ENCODE results near the gene RNASE13.
"Not testable (repeated sequence)": the region's sequence is repeated elsewhere in the genome, so short reads cannot be mapped to it uniquely, and the experiment has no call there.

RNASE13 gene

DNA sequence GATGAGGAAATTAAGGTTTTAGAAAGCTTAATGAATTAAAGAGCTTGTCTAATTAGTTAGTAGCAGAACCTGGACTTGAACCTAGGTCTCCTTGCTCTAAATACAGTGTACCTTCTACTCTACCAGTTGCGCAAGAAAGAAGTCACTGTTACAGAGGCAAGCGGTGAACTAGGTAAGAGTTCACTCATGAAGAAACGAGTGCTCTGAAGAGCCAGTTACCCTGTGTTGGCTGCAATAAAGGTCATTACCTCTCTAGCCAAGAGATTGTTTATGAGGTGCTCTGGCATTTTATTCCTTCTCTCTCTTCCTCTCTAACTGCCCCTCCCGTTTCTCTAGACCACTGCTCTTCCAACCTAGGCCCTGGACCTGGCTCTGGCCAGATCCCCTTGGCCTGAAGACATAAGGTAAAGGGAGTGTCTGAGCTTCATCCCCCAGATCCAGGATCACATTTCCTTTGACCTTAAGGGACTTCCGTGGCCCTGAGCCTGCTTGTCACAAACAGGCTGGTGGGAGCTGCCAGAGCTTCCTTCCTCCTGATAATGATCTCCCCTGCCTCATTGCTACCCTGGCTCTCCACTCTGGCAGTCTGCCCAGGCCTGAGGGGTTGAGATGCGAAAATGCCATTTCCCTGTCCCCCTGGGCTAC, 9.5 kb upstream of the RNASE13 start:
- no peak for FAIRE-seq
- no peak for DNase-seq (ENCODE audit: extremely low spot score, insufficient read length, low read depth)

DNA sequence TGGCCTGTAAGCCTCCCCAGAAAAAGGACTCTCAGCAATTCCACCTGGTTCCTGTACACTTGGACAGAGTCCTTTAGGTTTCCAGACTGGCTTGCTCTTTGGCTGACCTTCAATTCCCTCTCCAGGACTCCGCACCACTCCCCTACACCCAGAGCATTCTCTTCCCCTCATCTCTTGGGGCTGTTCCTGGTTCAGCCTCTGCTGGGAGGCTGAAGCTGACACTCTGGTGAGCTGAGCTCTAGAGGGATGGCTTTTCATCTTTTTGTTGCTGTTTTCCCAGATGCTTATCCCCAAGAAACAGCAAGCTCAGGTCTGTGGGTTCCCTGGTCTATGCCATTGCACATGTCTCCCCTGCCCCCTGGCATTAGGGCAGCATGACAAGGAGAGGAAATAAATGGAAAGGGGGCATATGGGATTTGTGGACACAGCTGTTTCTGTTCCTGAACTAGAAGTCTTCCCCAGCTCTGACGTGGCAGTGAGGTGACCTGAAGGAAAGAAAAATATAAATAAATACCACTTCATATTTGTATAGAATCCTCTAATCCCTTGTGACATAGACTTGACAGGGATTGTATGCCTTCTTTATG, 8.9 kb upstream of the RNASE13 start:
- FAIRE-seq (no peak), DNase-seq (ENCODE audit: extremely low spot score, insufficient read length, low read depth) (no peak)

DNA sequence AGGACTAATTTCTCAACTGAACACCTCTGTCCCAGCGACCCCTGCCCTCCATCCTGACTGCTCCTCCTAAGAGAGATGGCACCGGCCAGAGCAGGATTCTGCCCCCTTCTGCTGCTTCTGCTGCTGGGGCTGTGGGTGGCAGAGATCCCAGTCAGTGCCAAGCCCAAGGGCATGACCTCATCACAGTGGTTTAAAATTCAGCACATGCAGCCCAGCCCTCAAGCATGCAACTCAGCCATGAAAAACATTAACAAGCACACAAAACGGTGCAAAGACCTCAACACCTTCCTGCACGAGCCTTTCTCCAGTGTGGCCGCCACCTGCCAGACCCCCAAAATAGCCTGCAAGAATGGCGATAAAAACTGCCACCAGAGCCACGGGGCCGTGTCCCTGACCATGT, 8.3 kb upstream of the RNASE13 start:
- DNase-seq (ENCODE audit: extremely low spot score, insufficient read length, low read depth) (no peak), FAIRE-seq (no peak)

DNA sequence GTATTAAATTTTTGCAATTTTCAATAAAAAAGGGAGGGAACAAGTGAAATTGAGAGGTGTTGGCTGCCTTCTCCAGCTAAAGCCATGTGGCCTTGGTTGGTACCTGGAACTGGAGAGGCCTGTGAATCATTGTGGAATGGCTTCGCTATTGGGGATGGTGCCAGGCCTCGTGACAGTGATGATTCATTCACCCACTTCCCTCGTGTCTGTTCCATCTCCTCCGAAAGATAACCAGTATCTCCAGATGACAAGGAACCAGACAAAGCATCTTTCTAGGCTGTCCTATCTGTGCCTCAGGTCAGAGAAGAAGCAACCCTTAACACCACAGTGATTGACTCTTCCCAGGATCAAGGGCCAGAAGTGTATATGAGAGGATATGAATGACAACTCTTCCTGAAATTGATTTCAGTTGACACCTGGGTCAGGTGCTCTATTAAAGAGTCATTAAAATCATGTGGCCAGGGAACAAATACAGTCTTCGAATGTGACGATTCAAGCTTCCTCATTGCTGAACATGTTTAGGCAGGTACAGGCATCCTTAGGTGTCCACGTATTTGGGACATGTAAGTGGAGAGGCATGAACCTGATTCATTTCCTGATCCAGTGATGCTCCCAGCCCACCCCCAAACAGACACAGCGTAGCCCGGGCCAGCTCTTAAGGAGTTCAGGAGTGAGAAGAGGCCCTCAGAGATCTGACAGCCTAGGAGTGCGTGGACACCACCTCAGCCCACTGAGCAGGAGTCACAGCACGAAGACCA, 7.2 kb upstream of the RNASE13 start, which contains the start of gene RNASE7:
Gene RNASE7 (plus strand): TSS at position 687 of the 758 bp plus-strand sequence. CDS start 631 bp downstream, outside the sequence.
- FAIRE-seq = no peak

DNA sequence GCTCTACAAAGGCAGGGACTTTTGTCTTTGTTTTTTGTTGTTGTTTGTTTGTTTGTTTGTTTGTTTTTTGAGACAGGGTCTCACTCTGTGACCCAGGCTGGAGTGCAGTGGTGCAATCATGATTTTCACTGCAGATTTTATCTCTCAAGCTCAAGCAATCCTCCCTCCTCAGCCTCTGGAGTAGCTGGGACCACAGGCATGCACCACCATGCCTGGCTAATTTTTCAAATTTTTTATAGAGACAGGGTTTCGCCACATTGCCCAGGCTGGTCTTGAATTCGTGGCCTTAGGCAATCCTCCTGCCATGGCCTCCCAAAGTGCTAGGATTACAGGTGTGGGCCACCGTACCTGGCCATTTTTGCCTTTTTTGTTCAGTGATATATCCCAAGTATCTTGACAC, 6.3 kb upstream of the RNASE13 start:
- DNase-seq (ENCODE audit: extremely low spot score, insufficient read length, low read depth); FAIRE-seq: not testable (repeated sequence)

More for the DNA sequence above, 7.2 kb upstream of the RNASE13 start, which contains the start of gene RNASE7:
- DNase-seq (ENCODE audit: extremely low spot score, insufficient read length, low read depth) = no peak

DNA sequence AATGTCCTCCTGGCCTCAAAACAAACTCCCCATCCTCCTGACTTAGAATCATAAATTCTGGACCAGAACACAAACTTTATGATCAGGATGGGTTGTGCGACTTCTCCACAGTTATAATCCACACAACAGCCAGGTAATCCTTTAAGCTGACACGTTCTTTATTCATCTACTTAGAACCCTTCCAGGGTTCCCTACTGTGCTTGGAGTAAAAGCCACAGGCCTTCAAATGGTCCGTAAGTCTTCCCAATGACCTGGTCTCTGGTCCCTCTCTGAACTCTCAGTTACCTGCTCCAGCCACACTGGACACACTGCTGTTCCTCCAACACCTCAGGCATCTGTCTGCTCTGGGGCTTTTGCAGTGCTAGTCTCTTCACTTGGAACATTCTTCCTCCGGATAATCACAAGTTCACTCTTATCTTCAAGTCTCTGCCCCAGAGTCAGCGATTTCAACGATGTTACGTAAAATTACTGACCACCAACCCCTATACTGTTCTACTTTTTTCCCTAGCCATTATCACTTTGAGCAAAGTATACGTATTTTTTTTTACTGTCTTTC, 5.8 kb upstream of the RNASE13 start:
- no peak for FAIRE-seq
- no peak for DNase-seq (ENCODE audit: extremely low spot score, insufficient read length, low read depth)

DNA sequence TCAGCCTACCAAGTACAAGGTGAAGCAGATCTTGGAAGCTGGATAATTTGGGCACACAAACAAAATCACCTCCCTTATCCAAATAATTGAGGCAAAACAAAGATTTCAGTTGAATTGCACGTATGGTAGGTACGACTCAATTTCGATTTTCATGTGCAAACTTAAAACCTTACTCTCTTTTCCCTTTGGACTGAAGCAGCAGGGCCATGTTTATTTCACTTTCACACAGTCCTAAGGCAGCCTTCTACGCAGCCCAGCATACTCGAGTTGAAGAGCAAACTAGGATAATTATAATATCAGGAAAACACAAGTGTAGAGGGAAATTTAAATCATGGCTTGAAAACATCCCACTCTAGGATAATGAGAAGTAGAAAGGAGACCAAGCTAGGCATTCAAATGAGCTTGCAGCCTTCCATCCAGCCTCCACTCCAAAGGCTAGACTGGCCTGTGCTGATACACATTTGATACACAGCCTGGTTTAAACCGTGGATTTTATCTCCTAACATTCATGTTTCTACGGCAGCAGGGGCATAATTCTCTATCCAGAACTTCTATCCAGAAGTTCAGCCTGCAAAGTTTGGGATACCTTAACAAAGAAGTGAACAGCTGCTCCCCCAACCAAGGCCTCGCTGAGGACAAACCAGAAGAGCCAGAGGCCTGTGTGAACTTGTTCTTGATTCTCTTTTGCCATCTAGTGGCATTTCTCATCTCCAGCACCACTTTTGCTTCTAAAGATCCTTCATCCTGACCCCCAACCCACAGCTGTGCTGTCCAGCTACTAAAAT, 5.2 kb upstream of the RNASE13 start:
- FAIRE-seq (no peak), DNase-seq (ENCODE audit: extremely low spot score, insufficient read length, low read depth) (no peak)

DNA sequence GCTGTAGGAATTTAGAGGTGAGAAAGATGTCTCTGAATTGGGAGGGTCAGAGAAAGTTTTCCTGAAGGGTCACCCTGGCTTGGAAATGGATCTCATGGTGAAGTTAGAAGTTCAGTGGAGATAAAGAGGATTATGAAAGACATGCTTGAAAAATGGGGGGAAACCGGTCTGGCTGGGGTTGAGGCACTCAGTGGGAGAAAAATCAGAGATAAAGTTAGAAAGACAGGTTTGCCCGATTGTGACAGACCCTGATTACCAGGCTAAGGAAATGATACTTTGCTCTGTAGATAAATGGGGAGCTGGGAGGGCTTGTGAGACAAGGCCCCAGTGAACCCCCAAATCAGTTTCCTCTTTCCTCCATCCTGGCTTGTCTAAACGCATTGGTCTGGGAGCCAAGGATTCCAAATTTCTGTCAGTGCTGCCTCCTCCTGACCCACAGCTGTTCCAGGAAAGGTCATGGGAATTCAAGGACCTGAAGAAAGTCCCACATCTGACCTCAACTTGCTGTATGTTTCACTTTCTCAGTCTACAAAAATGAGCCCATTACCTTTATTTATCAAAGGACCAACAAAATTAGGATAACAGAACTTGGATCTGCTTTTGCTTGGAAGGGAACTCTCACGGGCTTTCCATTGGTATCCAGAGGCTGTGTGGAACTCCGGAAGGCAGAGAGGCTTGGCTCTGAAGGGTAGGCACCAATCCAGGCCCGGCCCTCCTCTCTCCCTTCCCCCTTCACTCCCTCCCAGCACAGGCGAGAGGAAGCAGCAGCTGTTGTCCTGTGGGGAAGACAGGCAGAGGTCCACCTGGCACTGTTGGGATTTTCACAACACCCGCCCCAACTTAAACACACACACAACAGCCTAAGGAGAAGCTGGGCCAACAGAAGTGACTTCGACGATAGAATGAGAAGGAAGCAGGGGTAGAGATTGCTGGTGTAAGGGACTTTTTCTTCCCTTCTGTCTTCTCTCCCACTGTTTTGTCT, 4.1 kb upstream of the RNASE13 start:
- DNase-seq (ENCODE audit: extremely low spot score, insufficient read length, low read depth) (no peak), FAIRE-seq (no peak)

DNA sequence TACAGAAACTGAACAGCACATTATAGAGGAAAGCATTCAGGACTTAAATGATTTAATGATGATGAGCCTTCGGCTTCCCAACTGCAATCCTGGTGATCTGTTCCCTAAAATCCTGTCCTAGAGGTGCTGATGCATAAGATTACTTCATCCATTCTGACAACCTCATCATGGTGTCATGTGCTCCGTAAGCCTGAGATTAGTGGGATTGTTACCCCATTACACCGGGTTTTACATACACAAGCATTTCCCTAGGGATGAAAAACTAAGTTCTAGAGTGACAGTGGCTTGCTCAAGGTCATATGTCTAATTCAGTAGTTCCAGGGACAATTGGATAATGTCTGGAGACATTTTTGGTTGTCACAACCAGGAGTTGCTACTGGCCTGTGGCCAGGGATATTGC, 2.5 kb upstream of the RNASE13 start:
- FAIRE-seq (no peak), DNase-seq (ENCODE audit: extremely low spot score, insufficient read length, low read depth) (no peak)

DNA sequence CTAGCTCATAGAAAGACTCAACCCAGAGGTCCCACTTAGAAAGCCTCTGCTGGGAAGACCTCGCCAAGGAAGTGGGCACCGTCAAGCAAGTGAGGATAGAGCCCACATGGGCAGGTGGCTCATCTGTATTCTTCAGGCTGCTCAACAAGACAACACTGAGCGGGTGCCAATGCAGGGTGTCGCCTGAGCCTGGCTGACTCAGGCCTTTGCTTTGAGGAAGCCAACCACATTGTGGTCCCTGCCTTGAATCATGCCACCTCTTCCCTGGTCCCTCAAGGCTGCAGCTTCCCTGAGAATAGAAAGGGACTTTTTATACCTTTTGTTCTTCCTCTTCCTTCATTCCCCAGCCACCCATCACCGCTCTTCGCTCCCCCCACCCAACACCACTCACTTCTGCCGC, 2.1 kb upstream of the RNASE13 start:
- FAIRE-seq (no peak), DNase-seq (ENCODE audit: extremely low spot score, insufficient read length, low read depth) (no peak)

DNA sequence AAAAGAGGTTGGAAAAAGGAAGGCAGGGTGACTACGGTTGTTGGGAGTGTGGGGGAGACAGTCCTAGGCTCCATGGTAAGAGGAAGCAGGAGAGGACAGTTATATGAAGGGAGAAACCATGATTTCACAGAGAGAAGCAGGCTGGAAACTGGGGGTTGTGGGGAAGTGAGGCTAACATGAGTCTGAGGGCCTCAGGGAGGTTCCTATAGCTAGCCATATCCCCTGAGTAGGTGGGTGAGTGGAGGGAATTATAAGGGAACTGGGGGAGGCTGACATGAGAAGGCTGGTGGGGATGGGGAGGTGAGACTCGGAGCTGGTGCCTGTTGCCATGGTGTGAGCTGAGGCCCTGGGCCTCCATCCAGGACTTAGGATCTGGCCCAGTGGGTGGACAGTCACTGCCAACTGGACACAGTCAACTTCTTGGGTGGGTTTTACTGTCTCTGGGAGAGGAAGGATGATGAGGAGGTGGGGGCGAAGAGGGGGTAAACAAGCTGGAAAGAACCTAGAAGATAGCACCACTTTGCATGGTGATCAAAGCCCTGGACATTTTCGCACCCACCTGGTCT, 1.4 kb downstream of the RNASE13 start:
- no peak for DNase-seq (ENCODE audit: extremely low spot score, insufficient read length, low read depth)
- no peak for FAIRE-seq

DNA sequence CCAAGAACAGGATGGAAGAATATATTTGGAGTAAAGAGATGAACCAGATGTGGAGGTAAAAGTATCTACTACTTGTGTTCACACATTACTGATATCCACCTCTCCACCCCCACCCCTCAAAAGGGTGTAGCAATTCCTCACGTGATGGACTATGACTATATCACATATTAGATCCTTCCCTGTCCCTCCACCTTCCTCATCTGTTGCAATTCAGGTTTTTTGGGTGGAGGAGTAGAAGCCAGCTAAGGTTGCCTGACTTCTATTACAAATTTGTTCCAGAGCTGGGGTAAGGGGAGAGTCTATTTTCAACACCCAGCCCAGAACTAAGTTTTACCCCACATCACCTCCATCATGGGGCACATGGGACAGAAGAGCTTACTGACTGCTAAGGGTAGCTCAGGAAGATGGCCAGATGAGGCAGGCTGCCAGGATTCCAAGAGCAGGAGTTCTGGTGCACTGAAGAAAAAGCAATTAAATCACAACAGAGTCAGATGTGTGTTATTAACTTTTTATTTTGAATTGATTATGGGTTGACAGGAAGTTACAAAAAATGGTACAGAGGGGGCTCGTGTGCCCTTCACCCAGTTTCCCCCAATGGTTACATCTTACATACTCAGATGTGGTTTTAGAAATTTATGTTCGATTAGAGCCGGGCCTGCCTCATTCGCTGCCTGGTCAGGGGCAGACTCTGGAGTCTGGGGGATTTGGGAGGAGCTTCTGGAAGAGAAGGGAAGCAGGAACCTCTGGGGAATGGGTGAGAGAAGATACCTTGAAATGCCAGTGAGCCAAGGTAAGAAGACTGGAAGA, 2.1 kb downstream of the RNASE13 start:
- FAIRE-seq (no peak), DNase-seq (ENCODE audit: extremely low spot score, insufficient read length, low read depth) (no peak)

DNA sequence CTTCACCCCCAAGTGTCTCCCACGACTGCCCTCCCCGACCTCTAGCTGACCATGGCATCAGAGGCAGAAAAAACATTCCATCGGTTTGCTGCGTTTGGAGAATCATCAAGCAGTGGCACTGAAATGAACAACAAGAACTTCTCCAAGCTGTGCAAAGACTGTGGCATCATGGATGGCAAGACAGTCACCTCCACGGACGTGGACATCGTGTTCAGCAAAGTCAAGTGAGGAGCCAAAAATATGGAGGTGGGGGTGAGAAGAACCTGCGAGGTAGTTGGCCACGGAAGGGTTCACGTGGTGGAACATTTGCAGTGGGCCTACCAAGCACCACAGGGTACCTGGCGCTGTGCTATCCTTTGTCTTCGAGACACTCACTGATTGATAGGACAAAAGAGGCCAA, 4.1 kb downstream of the RNASE13 start:
- DNase-seq (ENCODE audit: extremely low spot score, insufficient read length, low read depth) (no peak), FAIRE-seq (no peak)

DNA sequence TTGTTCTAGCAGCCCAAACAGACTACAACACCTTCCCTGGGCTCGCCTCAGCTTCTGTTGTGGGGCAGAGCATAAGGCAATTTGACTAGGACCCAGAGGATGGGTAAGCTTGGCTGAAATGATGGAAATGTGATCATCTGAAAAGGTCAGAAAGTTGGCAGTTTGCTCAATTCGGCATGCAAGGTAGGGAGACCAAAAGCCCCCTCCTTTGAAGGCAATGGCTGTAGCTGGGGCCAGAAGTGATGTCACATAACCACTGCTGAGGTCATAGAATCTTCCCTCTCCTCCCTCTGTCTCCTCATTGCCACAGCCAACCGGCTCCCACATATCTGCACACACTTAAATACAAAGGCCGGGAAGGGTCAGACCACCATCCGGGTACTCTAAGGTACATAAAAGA, 4.7 kb downstream of the RNASE13 start, which contains the start of gene TPPP2:
Gene TPPP2 (plus strand): TSS at position 301 of the 400 bp plus-strand sequence. CDS start 365 bp downstream, outside the sequence.
- DNase-seq (ENCODE audit: extremely low spot score, insufficient read length, low read depth) (no peak), FAIRE-seq (no peak)

DNA sequence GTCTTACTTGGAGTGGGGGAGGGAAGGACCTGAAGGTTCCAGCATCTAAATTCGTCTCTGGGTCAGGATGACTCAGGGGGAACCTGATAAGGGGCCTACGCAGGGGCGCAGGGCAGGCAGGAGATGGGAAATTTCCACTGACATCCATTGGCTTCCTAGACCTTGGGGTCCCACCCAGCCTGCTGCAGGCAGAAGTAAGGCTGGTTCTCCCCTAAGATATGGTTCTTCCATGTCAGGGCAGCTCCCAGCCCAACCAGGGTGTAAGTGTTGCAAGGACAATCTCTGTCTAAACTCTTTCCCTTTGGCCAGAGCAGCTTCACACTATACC, 7.7 kb downstream of the RNASE13 start:
- FAIRE-seq = no peak
- no peak for DNase-seq (ENCODE audit: extremely low spot score, insufficient read length, low read depth)

DNA sequence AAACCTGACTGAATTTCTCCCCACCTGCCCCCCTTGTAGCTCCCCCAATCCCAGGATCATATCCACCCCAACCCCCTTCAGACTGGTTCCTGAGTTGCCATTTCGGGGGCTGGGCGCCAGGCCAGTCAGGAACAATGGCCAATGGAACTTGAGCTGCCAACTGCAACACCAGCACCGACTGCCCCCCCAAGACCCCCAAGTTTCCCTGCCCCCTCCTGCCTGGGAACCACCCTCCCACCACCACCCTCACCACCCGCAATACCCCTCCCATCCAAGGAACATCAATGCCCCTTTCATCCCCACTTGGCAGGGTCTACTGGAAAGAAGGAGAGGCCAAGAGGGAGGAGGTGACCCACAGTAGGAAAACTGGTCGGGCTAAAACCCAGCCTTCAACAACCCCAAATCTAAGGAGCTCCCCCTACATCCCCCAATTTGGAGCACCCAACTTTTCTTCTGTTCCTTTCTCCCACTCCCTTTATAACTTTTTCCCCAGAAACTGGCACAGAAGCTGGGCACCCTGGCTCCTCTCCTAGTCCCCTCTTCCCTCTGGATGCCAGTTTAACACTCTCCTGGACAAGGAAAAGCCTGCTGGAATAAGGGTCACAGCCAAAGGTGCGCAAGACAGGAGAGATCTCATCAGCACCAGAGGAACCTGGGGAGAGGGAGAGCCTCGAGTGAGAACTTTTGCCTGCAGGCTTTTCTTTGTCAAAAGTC, 8.2 kb downstream of the RNASE13 start:
- no peak for FAIRE-seq

More for the DNA sequence above, 8.2 kb downstream of the RNASE13 start:
- DNase-seq (ENCODE audit: extremely low spot score, insufficient read length, low read depth) = no peak
